Measurements from ENCODE around the gene RFX8.

DNA sequence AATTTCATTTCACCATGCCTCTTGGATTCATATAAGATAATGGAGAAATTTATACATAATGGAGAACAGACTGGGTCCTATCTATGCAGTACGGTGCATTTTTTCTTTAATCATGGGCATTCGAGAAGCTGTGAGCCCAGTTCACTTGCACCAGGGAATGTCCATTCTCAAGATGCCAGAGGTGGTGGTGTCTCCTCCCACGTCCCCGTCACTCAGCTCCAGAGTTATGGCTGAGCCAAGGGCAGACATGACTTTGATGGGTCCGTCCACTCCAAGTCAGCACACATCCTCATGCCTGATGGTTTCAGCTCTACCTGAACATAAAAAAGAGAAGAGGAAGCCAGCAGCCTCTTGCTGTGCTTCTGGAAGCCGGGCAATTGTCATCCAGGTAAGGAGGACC, 45.5 kb downstream of the RFX8 start:
- no peak for TF ChIP-seq CTCF (conservative IDR thresholded peaks at IDR 0.05; ENCODE audit: low read depth, low read length)
- no peak for TF ChIP-seq MAFK (IDR thresholded peaks at IDR 0.05; ENCODE audit: low read depth, low read length)
- no peak for TF ChIP-seq RAD21 (IDR thresholded peaks at IDR 0.05; ENCODE audit: low read length)
- TF ChIP-seq SMC3 (IDR thresholded peaks at IDR 0.05; ENCODE audit: low read depth, low read length) = no peak
- no peak for TF ChIP-seq POLR2A (IDR thresholded peaks at IDR 0.05; ENCODE audit: low read depth, low read length)
- no peak for TF ChIP-seq USF2 (IDR thresholded peaks at IDR 0.05; ENCODE audit: low read depth, low read length)

Data from IMR-90 (cell line).